Measurements from ENCODE around the gene RNF19B. TPM values are rescaled to one million over a fixed set of nuclear protein-coding genes. Genes with fewer than 3 reads are reported as not detected.

The RNF19B gene
- total RNA-seq, 4 donors from 2014 or later = 13.7 to 21.7 (median 17.4) TPM

- TF ChIP-seq, protein P1, sequence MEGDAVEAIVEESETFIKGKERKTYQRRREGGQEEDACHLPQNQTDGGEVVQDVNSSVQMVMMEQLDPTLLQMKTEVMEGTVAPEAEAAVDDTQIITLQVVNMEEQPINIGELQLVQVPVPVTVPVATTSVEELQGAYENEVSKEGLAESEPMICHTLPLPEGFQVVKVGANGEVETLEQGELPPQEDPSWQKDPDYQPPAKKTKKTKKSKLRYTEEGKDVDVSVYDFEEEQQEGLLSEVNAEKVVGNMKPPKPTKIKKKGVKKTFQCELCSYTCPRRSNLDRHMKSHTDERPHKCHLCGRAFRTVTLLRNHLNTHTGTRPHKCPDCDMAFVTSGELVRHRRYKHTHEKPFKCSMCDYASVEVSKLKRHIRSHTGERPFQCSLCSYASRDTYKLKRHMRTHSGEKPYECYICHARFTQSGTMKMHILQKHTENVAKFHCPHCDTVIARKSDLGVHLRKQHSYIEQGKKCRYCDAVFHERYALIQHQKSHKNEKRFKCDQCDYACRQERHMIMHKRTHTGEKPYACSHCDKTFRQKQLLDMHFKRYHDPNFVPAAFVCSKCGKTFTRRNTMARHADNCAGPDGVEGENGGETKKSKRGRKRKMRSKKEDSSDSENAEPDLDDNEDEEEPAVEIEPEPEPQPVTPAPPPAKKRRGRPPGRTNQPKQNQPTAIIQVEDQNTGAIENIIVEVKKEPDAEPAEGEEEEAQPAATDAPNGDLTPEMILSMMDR (IDR thresholded peaks at IDR 0.05; ENCODE audit: low read depth) = no peak
Measured at GRCh38 chr1:33007190-33008050, 42.8 kb upstream of the RNF19B start.

DNA sequence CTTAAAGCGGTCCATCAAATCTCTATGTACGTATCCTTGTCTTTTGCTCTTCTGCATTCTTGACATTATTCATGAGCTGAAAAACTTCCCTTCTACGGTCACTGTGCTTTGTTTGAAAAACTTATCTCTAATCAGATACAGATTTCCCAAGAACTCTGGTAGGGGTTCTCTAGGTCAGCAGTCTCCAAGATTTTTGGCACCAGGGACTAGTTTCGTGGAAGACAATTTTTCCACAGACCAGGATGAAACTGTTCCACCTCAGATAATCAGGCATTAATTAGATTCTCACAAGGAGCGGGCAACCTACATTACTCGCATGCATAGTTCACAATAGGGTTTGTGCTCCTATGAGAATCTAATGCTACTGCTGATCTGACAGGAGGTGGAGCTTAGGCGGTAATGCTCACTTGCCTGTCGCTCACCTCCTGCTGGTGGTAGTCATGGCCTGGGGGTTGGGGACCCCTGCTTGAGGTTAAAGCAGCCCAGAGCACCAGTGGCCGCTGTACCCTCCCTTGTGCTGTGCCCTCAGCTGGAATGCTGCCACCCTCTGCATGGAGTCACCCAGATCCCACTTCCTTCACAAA is 41.3 kb upstream of the RNF19B start:
- TF ChIP-seq, protein P1 (IDR thresholded peaks at IDR 0.05; ENCODE audit: low read depth) = no peak

GRCh38 chr1:33005117-33005837 is 40.7 kb upstream of the RNF19B start:
- TF ChIP-seq, protein P1 (IDR thresholded peaks at IDR 0.05; ENCODE audit: low read depth) = no peak

GRCh38 chr1:33004613-33005012 is 40.0 kb upstream of the RNF19B start:
- TF ChIP-seq, protein P1 (IDR thresholded peaks at IDR 0.05; ENCODE audit: low read depth) = no peak

DNA sequence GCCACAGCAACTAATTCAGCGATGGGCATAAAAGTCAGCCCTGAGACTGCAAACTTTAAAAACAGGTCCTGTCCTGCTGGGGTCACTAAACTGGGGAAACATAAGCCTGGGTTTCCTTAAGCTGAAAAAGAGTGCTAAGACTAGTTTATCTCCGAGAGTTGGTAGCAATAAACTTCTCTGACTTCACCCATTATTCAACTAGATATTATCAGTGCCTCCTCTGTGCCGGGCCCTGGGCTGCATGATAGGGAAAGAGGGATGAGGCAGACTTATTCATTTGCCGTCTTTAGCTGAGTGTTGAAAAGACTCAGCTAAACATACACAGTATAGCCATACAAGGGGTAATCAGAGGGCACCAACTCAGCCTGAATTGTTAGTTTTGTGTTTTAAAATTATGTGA is 39.0 kb upstream of the RNF19B start:
- TF ChIP-seq, protein P1 (IDR thresholded peaks at IDR 0.05; ENCODE audit: low read depth) = no peak

- TF ChIP-seq, protein P1 (IDR thresholded peaks at IDR 0.05; ENCODE audit: low read depth) = no peak
Measured at GRCh38 chr1:33002006-33002405, 37.4 kb upstream of the RNF19B start.

- TF ChIP-seq, protein P1 (IDR thresholded peaks at IDR 0.05; ENCODE audit: low read depth) = no peak
Measured at GRCh38 chr1:33001282-33001681, 36.7 kb upstream of the RNF19B start.
